Hematopoietic multipotent progenitor cell treated with erythropoietin and hydrocortisone succinate and interleukin-3 and kit ligand, for 8 days (in vitro differentiated cells): ENCODE results near the gene MORN5.
A peak's percentile ranks its signal among the peaks of the same experiment; 100 is the strongest.

Source experiments
- DNase-seq: peaks from one replicate; pipeline ENCODE4 v3.0.0-alpha.2; 2015

Gene MORN5

DNA sequence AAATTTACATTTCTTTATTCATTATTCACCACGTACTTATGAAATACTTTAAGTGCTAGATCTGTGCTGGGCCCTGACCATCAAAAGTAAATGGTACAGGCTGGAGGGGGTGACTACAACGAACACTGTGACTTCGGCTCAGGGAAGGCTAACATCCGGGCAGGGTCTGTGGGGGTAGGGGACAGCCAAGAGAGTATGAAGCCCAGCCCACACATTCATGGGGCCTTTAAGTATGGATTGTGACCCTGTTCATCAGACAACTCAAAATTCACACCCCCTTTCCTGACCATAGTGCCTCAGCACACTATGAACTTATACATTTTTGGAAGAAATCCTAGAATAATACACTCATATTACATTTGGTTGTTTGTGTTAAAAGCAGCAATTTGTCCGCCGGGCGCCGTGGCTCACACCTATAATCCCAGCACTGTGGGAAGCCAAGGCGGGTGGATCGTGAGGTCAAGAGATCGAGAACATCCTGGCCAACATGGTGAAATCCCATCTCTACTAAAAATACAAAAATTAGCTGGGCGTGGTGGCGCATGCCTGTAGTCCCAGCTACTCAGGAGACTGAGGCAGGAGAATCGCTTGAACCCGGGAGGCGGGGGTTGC is 33.3 kb downstream of the MORN5 start:
- DNase-seq: no peak

DNA sequence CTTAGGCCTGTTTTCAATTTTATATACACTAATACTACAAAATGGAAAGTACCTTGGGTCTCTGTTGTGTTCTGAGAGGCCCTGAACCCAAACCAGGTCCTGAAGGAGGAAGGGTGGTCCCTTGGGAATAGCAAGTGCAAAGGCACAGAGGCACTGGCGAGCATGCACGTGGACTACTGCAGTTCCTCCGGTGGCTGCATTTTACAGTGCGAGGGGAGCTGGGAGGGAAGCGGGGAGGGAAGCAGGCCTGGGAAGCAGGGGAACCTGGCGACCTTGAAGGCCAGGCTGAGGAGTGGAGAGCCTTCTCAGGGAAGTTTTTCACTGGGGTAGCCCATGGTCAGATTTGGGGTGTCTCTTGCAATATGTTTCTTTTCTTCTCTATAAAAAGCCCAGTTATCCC is 33.9 kb downstream of the MORN5 start:
- no peak for DNase-seq

DNA sequence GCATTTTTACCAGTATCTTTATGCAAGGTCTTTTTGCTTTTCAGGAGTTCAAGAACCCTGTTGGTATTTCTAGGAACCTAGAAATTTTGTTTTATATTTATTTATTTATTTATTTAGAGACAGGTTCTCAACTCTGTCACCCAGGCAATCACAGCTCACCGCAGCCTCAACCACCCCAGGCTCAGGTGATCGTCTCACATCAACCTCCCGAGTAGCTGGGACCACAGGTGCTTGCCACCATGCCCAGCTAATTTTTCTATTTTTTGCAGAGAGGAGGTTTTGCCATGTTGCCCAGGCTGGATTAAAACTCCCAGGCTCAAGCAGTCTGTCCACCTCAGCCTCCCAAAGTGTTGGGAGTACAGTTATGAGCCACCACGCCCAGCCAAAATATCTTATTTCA is 36.2 kb downstream of the MORN5 start:
- DNase-seq: no peak

DNA sequence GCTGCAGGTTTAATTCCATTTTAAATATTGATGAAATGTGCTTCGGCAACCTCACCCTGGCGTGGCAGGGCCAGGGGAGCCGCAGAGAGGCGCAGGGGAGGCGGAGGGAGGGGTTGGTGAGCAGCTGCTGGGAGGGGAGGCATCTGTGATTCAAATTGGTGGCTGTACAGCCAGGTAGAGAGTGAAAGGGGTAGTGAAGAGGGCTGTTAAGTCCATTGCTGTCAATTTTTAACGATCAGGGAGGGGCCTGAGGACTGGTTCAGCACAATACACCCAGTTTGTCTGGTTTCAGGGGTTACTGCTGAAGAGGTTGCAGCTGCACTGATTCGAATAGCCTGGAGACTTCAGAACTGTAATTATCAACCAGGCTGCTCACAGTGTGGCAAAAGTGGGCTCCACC is 37.7 kb downstream of the MORN5 start:
- no peak for DNase-seq

DNA sequence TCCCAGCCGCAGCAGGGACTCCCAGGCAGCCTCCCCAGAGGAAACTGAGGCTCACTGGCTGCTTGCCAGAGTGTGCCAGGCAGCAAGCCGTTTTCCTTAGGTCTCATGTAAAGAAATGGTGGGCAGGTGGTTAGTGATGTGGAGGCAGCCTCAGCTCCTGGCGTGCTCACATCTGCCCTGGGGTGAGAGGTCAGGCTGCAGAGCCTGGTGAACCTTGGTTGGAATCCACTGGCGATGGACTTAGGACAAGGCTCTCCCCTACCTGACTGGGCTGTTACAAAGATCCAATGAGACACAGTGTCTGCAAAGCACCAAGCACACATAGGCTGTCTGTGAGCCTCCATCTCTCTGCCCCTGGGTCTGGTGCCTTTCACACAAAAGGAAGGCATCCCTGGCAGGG is 38.2 kb downstream of the MORN5 start:
- DNase-seq: no peak

DNA sequence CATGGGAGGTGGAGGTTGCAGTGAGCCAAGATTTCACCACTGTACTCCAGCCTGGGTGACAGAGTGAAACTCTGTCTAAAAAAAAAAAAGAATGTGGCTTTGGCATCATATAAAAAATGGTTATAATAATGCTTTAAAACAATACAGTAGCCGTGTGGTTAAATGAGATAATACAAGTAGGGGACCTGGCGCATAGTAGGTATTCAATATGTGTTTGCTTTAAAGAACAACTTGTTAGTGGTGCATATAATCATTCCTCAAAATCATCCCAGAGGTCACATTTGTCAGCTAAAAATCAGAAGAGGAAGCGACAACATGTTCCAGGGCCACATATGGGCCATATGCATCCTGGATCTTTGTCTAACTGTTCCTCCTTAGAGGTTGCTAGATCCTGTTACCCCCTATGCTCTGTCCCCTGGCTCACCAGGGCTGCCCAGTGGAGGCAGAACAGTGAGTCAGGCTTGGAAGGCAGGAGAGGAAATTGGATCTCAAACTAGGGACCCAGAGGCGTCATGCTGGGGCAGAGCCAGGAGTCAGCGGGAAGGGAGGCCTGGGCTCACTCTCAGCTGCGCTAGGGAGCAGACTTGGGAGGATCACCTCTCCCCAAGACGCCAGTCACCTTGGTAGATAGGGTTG is 41.4 kb downstream of the MORN5 start:
- DNase-seq: no peak

DNA sequence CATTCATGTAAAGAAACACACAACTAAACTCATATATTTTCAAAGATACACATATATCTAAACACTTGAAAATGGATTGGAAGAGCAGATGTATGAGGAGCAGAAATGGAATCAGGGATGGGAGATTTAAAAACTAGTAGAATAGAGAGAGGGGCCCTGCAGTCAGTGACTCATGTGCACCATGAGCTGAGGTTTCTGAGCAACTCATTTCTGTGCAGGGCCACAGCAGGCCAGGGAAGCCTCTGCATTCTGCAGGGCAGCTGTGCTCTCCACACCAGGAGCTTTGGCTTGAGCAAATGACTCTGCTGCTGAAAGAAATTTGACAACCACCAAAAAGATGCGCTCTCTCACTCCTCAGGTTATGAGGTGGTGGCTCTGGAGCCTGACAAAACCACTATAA is 41.9 kb downstream of the MORN5 start:
- DNase-seq: no peak

DNA sequence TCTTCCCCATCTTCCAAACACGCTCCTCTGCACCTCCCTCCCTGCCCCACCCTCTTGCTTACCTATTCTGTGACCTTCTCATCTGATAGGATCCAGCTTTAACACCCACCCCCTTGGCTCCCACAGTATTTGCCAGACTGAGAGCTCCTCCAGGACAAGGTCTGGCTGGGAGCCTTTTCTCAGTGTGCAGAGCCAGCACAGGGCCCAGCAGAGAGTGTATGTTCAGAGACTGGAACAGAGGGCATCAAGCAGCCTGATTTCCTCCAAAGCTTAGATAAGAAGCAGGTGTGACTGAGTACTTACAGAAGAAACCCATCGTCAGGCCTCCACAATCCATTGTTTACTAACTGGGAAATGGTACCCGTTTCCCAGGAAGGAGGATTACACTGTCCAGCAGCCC is 42.4 kb downstream of the MORN5 start:
- DNase-seq: no peak

DNA sequence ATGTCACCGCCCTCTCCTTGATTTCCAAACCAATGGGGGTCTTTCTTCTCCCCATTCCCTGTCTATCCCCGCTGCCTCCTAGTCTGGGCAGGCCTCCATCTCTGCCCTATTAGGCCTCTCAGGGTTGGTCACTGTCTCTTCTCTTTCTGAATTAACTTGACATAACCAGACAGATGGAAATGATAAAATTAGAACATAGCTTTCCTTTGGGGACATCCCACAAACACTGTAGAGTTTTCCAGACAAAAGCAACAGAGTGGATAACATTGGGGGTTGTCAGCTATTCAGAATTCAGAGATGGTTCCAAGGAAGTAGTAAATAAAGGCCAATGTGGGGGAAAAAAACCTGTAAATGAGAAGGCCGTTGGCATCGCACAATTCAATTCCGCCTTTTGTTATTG is 44.3 kb downstream of the MORN5 start:
- DNase-seq: no peak

DNA sequence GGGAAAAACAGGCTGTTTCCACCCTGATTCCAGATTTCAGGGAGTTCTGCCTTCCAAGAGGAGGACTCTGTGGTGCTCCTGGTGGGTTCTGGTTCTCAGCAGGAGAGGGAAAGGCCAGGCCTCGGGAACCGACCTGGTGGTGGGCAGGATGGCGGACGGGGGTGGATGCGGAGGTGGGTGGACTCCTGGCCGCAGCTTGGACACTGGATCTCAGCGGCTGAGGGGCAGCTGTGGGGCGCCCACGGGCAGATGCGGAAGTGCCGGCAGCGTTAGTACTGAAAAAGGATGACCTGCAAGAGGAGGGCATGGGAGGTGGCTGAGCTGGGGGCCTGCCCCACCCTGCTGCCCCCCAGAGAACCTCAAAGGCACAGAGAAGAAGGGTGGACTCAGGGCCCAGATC is 44.8 kb downstream of the MORN5 start:
- no peak for DNase-seq

DNA sequence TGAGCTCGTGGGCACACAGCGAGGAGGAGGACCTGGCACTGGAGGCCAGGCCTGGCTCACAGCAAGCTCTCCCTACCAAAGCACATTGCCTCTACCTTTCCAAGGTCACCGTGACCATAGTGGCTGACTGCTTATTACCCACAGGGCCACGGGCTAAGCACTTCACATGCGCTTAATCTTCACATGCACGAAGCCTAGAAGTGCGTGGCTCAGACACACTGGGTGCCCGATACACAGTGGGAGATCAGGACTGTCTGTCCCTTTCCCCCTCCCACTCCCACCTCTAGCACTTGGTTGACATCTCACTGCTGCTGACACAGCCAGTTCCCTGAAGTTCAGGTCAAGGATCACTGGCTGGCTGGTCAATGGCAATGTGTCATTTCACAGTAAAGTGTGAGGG is 45.5 kb downstream of the MORN5 start:
- no peak for DNase-seq

DNA sequence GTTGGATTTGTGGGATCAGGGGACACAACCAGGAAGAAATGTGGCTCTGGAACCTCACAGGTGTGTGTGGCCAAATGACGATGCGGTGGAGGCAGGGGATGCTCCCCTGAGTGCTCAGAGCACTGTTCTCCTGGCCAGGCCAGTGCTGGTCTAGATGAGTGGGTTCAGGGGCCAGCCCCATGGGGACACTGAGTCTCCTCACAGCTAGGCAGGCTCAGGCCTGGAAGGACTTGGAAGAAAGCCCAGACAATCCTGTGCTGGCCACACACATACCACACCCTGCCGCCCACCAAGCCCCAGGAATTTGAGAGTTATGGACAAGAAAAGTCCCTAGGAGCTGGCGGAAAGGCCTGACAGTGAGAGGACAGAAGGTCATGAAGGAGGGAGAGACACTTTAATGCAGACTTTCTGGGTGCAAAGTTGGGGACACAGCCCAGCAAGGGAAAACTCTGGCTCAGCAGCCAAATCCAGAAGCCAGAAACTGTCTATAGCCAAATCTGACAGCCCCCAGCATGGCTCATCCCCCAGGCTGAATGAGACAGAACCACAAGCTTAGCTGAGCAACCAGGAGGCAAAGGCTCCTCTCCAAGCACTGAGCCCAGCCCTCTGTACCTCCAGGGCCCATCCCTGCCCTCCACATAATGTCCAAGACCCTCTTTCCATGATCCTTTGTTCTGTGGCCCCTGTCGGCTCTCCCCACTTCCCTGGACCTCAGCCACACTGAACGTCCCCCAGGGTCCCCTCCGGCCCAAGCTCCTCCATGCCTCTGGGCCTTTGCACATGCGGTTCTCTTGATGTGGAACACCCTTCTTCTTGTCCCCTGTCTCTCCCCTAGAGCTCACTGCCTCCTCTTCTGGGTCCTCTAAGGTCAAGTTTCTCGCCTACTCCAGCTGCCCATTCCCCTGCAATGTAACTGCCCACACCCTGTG is 46.7 kb downstream of the MORN5 start:
- no peak for DNase-seq

DNA sequence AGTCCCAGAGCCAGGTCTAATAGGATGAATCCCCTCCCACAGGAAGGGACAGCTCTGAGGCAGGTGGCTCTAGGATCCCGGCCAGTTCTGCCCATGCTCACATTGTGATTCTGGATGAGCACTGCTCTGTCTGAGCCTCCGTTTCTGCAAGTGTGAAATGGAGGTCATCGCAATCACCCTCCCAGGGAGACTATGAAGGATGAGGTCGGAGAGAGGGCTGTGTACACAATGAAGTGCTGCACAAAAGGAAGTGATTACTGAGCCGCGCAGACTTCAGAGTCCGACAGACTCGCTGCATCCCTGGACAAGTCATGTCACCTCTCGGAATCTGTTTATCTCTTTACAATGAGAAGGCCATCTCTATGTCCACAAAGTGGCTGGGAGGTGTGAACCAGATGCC is 47.4 kb downstream of the MORN5 start:
- no peak for DNase-seq

DNA sequence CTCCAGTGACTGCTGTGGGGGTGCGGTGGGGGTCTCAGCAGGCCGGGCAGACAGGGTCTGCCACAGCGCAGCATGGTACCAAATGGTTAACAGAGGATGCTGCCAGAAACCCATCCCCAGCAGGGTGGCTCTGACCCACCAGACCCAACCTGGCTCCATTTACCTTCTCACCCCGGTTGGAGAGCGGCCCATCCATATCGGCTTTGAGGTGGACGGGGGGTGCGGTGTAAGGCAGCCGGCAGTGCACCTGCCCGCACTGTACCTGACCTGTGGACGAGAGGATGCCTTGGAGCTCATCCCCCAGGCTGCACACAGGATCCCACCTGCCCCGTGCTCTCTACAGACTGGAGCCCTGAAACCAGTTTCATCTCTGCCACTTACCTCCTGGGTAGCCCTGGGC is 49.7 kb downstream of the MORN5 start:
- no peak for DNase-seq

DNA sequence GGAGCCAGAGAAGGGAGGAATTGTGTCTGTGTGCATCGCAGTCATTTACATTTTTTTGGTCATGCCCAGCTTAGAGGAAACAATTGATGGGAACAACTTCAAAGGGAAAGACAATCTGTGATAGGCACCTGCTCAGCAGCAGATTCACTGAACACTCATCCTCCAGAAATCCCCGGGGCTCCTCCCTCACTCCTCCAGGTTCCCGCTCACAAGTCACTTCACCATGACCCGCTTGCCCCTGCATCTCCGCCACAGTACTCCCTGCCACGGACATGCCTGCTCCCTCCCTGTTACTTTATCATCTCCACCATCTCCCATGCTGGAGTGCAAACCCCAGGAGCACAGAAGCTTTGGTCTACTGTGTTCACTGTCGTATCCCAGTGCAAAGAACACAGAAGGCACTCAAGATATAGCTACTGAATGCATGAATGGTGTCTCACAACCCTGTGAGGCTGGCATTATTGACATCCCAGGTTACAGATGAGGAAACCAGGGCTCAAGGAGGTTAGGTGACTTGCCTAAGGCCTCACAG is 52.8 kb downstream of the MORN5 start:
- DNase-seq: no peak

DNA sequence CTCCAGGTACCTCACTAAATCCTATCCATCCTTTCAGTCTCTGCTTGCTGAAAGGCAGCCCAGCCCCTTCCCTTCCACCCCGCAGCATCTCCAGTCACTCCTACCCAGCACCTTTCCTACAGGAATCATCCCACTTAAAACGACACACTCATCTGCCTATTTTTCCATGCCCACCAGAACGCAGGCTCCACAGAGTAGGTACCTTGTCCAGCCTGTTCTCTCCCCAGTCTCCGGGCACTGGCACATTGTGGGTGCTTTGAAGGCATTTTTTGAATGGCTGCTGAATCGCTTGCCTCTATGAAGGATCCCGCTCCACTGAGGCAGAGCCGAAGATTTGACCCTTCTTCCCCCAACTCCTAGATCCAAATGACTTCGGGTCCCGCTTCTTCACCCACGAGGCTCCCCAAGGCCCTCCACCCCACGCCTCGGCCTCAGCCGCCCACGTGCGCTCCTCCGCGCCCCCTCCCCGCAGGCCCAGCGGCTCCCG is 53.4 kb downstream of the MORN5 start:
- DNase-seq: no peak

DNA sequence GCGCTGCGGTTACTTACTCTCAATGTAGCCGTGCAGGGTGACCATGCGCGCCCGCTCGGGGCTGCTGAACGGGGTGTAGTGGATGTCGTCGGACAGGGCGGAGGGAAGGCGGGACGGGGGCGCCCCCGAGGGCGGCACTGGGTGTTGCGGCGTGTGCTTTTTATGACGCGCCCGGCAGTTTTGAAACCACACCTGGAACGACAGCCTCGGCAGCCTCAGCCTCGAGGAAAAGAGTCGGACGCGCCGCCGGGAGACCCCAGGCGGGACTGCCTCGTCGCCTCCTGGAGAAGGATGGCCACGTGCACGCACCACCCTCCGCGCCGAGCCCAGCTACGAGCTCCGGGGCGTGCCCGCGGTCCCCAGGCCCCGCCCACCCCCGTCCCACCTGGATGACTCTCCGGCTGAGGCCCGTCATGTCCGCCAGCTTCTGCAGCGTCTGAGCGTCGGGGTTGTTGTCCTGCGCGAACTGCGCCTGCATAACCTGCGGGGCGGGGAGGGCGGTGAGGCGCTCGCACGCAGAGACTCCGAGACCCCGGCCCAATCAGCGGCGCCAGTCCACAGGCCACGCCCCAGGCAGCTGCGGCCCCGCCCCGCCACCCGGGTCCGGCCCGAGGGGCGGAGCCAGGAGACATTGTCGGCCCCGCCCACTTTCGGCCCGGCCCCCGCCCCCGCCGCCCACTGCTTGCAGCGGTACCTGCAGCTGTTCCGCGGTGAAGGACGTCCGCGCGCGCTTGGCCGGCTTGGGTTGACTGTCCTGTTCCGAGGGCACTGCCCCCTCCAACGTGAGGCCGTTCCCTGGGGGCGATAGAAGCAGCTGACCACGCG is 54.1 kb downstream of the MORN5 start:
- peak; percentile 65 for DNase-seq

DNA sequence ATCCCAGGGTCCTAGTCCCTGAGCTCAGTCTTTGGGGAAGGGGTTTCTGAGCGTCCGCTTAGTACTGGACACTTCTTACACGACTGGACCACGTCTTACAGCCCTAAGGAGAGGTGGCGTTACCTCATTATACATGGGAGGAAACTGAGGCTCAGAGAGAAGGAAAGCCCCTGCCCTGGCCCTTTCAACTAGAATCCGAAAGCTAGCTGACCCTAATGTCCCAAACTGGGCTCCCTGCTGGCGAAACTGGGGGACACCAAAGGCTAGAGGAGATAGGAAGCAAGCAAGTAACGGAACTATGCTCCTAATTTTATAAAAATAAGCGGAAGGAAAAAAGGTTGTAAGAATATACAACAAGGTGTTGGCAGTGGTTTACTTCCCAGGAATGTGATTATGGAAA is 54.8 kb downstream of the MORN5 start:
- DNase-seq: no peak

DNA sequence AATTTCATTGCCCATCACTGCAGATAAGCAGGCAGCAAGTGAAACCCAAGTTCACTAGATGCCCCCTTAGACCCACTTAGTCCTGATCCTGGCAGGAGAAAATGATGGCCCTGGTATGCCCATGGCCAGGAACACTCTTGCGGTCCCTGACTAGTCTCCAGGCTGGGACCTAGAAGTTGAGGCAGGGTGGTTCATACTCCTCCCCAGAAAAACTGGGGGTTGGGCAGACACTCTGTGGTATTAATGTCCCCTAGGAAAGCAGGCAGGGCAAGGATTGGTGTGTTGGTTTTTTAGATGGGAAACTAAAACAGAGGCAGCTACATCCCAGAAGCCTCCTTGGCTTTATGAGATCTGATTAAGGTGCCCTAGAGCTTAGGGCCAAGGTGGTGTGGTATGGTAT is 56.0 kb downstream of the MORN5 start:
- DNase-seq: peak; percentile 21

DNA sequence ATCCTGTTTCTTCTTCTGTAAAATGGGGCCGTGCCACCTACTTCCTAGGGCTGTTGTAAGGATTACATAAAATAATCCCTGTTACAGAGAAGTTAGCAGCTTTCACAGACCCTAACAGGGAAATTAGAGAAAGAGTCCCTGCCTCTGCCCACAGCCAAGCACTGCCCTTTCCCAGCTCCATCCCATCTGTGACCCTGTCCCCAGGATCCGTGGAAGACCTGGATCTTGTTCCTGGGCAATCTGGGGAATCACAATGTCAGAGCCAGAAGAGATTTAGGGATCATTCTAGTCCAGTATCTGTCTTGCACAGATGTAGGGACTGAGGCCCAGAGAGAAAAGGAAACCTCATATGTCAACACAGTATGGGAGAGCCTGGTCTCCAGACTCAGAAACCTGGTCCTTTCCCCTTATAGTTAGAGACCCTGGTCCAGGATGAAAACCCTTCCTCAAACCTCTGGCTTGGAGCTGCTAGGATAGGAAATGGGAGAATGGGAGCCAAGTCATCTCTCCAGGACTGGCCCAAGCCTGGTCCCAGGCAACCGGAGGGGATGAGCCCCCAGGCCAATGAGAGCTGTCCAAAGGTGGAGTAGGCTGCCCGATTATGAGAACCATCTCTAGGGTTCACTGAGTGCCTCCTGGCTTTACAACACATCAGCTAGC is 56.6 kb downstream of the MORN5 start:
- no peak for DNase-seq

DNA sequence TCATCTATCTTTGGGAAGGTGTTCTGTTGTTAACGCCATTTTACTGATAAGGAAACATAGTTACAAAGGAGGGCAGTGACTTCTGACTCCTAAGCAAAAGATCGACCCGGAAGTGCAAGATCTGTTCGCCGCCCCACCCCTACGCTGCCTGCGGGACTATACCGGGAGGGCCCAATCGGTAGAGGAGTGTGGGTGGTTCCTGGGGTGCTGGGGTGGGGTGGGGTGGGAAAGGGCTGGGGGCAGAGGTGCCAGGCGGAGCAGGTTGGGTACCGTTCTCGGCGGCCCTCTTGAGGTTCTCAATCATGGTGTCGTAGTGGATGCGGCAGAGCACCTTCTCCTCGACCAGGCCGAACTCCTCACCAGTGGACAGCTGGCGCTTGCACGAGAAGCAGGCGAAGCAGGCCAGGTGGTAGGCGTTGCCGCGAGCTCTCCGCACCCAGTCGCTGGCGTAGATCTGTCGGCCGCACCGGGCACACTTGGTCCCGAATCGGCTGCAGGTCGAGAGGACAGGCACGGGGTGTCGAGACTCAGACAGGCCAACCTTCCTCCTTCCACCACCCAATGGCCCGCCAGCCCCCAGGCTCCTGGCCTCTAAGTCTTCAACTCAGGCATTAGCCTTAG is 57.2 kb downstream of the MORN5 start:
- DNase-seq: no peak

DNA sequence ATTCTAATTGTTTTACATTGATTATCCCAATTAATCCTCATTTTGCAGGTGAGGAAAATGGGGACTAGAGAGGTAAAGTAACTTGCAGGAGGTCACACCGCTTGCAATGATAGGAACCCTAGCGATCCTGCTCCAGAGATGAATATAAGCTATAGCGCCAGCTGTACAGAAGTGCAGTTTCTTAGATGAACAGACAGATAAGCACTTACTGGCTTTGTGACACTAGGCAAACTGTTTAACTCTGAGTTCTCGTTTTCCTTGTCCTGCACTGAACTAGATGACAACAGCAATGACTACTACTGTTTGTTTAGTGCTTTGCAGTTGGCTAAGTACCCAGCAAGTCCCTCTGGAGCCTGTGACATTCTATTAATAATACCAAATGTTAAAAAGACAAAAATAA is 57.9 kb downstream of the MORN5 start:
- DNase-seq: peak; percentile 19
